Muscle layer of colon (tissue), 2 donors: ENCODE measurements around the gene LSP1.

ENCODE experiments used
- H3K27ac ChIP-seq: one replicate; pipeline ENCODE4 v1.7.0; 2013; ENCODE audit warnings: low read depth, mild to moderate bottlenecking, low read length, moderate library complexity
- H3K27me3 ChIP-seq, 2 donors: one replicate each; pipeline ENCODE4 v1.7.0; 2013; ENCODE audit warnings: low read length in 2 of 2, mild to moderate bottlenecking in 2 of 2; ENCODE audit not compliant: insufficient read depth in 2 of 2, control insufficient read depth in 1 of 2
- H3K36me3 ChIP-seq: one replicate; pipeline ENCODE4 v1.7.0; 2013; ENCODE audit warnings: mild to moderate bottlenecking, low read length; ENCODE audit not compliant: insufficient read depth
- H3K4me1 ChIP-seq: one replicate; pipeline ENCODE4 v1.7.0; 2013; ENCODE audit warnings: mild to moderate bottlenecking, low read length; ENCODE audit not compliant: insufficient read depth
- H3K4me3 ChIP-seq, 2 donors: one replicate each; pipeline ENCODE4 v1.7.0; 2013; ENCODE audit warnings: low read length in 2 of 2, low read depth in 1 of 2, mild to moderate bottlenecking in 1 of 2, moderate library complexity in 1 of 2
- H3K9ac ChIP-seq: one replicate; pipeline ENCODE4 v1.7.0; 2013; ENCODE audit warnings: low read length
- H3K9me3 ChIP-seq: one replicate; pipeline ENCODE4 v1.7.0; 2013; ENCODE audit warnings: mild to moderate bottlenecking, low read length
- donor health status: abdominal sarcoma.
- donor health status: Adenocarcinoma of cecum.

Gene LSP1

DNA sequence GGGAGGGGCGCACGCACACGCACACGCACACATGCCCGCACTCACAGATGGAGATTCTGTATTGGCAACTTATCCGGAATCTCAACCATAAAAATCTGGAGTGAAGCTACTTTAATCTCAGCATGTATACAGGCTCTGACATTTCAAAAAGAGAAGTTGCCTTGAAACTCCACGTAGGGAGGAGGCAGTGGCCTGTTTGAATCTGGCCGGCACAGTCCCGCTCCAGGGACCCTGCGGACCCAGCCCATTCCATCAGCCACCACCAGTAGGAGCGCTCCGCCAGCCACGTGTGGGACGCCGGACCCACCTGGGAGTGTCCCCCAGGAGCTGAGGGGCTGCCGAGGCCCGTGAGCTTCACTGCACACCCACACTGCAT, 20.0 kb upstream of the LSP1 start:
- Histone ChIP-seq H3K27ac (no peak overlapping the region), H3K27me3 (peaks cover 0 to 26% of the 10 kb centered on the region in 2 donors), H3K9ac (no peak overlapping the region), H3K4me3 (no peak overlapping the region), H3K4me1 (no peaks in the 10 kb centered on the region), H3K36me3 (no peaks in the 10 kb centered on the region), H3K9me3 (no peaks in the 10 kb centered on the region)

DNA sequence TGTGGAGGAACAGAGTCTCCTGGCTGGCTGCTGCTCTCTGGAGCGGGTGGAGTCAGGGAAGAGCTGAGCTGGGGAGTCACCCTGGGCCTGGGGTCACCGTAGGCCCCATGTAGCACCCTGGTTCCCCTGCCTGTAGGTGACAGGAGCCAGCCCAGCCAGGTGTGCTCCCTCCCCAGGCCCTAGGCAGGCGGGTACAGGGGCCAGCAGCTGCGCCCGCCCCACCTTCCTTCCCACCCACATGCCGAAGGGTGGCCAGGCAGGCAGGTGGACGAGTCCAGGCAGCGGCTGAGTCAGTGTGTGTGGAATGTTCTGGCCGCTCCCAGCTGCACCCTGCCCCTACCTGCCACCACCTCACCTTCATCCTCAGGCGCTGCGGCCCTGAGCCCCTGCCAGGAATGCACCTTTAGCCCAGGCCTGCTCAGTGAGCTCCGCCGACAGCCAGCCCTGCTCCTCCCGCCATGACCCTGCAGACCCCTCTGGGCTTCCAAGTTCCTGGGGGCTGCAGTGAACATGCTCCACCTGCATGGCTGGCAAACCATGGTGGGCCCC, 18.7 kb upstream of the LSP1 start:
- Histone ChIP-seq H3K9ac (no peak overlapping the region), H3K9me3 (no peaks in the 10 kb centered on the region), H3K4me3 (no peak overlapping the region), H3K27me3 (peaks cover 0 to 25% of the 10 kb centered on the region in 2 donors), H3K27ac (no peak overlapping the region), H3K36me3 (no peaks in the 10 kb centered on the region), H3K4me1 (no peaks in the 10 kb centered on the region)

DNA sequence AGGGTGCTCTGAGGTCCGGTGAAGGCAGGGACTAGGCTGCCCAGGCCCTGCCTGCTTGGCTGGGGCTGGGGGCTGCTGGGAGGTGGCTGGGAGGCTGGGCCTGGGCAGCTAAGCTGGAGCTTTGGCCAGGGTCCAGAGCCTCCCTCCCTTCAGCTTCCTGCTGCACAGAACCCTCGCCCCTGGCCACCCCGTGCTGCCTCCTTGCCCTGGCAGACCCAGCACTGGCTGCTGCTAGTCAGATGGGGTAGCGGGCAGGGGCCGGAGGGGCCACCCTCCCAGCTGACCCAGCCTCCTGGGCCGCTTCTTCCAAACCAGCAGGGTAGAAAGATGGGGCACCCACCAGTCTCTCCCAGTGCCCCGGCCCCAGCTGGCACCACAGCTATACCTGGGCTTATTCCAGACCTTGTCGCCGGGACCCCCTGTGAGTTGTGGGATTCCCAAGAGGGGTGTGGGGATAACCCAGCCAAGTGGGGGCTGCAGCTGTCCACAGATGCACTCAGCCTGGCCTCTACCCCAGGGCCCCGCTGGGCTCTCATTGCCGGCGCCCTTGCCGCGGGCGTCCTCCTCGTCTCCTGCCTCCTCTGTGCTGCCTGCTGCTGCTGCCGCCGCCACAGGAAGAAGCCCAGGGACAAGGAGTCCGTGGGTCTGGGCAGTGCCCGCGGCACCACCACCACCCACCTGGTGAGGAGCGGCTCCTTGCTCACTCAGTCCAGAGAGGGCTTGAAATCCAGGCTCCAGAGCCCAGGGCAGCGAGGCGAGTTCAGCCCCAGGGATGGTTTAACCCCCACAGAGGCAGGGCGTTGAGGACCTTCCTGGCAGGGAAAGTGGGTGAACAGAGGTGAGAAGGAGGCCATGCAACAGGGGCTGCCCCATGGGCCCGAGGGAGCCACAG, 17.9 kb upstream of the LSP1 start, which contains the start of gene SYT8:
TSS of gene SYT8 (plus strand) at position 212 of the 892 bp plus-strand sequence. CDS start at position 328, 116 bp downstream.
- no peak within 1 kb of the TSS for H3K9ac ChIP-seq
- no peak within 1 kb of the TSS for H3K4me3 ChIP-seq
- no peak within 1 kb of the TSS for H3K27ac ChIP-seq
- H3K4me1 ChIP-seq = no peaks in the 10 kb centered on the region
- H3K36me3 ChIP-seq = no peaks in the 10 kb centered on the region
- no peaks in the 10 kb centered on the region for H3K9me3 ChIP-seq
- peaks cover 0 to 17% of the 10 kb centered on the region in 2 donors for H3K27me3 ChIP-seq

DNA sequence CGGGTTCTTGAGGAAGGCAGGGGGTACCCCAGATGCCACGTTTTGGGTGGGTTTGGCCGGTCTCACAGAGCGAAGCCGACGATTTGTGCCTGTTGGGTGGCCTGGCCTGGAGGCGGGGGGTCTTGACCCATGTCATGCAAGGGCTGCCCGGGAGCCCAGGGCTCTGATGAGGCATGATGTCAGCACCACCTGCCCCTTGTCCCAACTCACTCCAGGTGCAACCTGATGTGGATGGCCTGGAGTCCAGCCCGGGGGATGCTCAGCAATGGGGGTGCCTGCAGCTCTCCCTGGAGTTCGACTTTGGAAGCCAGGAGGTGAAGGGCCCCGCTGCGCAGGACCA, 17.2 kb upstream of the LSP1 start:
- no peaks in the 10 kb centered on the region for H3K36me3 ChIP-seq
- H3K27ac ChIP-seq = no peak overlapping the region
- no peak overlapping the region for H3K4me3 ChIP-seq
- no peaks in the 10 kb centered on the region for H3K4me1 ChIP-seq
- H3K9ac ChIP-seq = no peak overlapping the region
- peaks cover 0 to 17% of the 10 kb centered on the region in 2 donors for H3K27me3 ChIP-seq
- H3K9me3 ChIP-seq = no peaks in the 10 kb centered on the region

DNA sequence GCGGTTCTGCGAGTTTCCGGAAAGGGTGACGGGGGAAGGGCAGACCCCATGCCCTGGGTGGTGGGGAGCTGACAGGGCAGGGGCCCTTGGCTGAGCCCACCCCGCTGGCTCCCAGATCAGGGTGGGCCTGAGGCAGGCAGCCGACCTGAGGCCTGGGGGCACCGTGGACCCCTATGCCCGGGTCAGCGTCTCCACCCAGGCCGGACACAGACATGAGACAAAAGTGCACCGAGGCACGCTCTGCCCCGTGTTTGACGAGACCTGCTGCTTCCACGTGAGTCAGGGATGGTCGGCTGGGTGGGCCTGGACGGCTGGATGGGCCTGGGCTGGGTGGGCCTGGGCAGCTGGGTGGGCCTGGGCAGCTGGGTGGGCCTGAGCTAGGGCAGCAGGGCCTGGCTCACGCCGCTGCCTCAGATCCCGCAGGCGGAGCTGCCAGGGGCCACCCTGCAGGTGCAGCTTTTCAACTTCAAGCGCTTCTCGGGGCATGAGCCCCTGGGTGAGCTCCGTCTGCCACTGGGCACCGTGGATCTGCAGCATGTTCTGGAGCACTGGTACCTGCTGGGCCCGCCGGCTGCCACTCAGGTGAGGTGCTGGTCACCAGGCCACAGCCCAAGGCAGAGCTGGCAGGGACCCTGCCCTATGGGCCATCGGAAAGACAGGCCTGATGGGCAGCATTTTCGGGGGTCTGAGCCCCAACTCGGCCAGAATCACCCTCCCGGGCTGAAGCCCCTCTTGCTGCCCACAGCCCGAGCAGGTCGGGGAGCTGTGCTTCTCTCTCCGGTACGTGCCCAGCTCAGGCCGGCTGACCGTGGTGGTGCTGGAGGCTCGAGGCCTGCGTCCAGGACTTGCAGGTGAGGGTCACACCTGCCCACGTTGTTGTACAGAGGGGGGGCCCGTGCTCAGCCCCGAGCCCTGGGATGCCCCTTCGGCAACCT, 16.6 kb upstream of the LSP1 start:
- Histone ChIP-seq H3K4me3 (no peak overlapping the region), H3K4me1 (no peaks in the 10 kb centered on the region), H3K9ac (no peak overlapping the region), H3K27ac (no peak overlapping the region), H3K9me3 (no peaks in the 10 kb centered on the region), H3K36me3 (no peaks in the 10 kb centered on the region), H3K27me3 (peaks cover 0 to 15% of the 10 kb centered on the region in 2 donors)

DNA sequence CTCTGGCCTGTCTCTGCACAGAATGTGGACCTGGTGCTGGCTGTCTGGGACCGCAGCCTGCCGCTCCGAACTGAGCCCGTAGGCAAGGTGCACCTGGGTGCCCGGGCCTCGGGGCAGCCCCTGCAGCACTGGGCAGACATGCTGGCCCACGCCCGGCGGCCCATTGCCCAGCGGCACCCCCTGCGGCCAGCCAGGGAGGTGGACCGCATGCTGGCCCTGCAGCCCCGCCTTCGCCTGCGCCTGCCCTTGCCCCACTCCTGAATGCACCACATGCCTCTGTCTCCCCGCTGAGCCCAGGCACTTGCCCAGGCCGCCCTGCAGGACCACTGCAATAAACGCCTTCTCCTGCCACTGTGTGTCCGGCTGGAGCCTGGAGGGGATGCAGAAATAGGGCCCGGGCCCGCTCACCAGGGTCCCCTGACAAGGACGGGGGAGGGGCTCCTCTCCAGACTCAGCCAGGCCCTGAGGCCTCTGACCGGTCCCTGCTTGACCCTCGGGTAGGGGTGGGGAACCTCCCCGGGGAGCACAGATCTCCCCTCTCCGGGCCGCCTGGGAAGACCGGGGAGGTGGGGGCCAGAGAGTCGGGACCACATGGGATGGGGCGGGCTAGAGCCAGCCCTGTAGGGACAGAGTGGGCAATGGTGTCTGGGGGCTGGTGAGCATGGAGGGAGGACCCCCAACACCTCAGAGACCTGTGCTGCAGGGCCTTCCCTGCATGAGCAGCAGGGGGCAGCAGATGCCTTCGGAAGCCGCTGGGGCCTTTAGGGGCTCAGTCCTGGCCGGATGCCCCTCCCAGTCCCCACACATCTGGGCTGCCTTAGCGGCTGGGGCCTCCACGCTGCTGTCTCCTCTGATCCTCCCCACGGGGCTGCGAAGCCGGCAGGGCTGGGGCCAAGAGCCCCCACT, 15.5 kb upstream of the LSP1 start:
- Histone ChIP-seq H3K4me1 (no peaks in the 10 kb centered on the region), H3K27ac (no peak overlapping the region), H3K36me3 (no peaks in the 10 kb centered on the region), H3K9me3 (no peaks in the 10 kb centered on the region), H3K27me3 (peaks cover 0 to 7% of the 10 kb centered on the region in 2 donors), H3K4me3 (no peak overlapping the region), H3K9ac (no peak overlapping the region)

DNA sequence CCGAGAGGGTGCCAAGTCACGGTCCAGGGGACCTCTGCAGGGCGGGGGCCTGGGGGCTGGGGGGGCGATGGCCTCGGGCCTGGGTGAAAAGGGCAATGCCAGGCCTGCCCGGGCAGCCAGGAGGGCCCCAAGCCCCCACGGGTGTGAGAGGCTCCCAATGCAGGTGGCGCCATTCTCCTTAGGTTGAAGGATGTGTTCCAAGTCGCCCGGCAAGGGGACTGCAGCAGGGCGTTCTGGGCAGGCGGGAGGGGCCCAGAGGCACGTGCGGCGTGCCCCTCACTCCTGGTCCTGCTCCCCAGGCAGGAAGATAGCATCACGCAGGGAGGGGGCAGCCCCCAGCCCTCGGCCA, 14.8 kb upstream of the LSP1 start:
- Histone ChIP-seq H3K9me3 (no peaks in the 10 kb centered on the region), H3K27ac (no peak overlapping the region), H3K4me1 (no peaks in the 10 kb centered on the region), H3K27me3 (peaks cover 0 to 1% of the 10 kb centered on the region in 2 donors), H3K4me3 (no peak overlapping the region), H3K9ac (no peak overlapping the region), H3K36me3 (no peaks in the 10 kb centered on the region)

DNA sequence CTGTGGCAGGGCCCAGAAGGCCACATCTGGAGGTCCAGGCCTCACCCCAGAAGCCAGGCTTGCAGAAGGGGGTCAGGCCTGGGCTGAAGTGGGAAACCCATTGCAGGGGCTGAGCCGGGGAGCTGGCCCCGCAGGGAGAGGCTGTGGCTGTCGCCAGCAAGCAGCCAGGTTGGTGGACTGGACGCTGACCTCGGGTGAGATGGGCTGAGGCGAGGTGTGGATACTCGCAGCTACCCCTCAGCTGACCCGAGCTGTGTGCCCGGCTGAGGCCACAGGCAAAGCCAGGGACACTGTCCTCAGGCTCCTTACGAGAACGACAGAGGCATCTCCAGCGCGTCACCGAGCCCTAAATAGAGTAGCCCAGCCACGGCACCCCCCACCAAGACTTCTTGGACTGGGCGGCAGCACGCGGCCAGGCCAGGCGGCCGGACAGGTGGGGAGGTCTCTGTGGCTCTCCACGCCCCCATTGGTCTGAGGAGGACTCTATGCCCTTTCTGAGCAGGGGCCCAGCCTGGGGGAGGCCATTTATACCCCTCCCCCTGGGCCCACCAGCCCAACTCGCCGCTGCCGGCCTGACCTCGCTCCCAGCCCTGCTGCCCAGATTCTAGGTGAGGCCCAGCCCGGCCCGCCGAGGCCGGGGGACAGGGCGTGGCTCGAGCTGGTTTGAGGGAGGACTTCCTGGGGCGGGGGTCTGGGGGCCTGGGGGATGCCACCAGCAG, 14.3 kb upstream of the LSP1 start, which contains the start of gene TNNI2:
TSS of gene TNNI2 (plus strand) at position 556 of the 719 bp plus-strand sequence. CDS start 716 bp downstream, outside the sequence.
- H3K4me3 ChIP-seq = no peak within 1 kb of the TSS
- H3K36me3 ChIP-seq = no peaks in the 10 kb centered on the region
- no peak within 1 kb of the TSS for H3K9ac ChIP-seq
- H3K4me1 ChIP-seq = no peaks in the 10 kb centered on the region
- H3K9me3 ChIP-seq = no peaks in the 10 kb centered on the region
- H3K27ac ChIP-seq = no peak within 1 kb of the TSS
- H3K27me3 ChIP-seq = no peaks in the 10 kb centered on the region

DNA sequence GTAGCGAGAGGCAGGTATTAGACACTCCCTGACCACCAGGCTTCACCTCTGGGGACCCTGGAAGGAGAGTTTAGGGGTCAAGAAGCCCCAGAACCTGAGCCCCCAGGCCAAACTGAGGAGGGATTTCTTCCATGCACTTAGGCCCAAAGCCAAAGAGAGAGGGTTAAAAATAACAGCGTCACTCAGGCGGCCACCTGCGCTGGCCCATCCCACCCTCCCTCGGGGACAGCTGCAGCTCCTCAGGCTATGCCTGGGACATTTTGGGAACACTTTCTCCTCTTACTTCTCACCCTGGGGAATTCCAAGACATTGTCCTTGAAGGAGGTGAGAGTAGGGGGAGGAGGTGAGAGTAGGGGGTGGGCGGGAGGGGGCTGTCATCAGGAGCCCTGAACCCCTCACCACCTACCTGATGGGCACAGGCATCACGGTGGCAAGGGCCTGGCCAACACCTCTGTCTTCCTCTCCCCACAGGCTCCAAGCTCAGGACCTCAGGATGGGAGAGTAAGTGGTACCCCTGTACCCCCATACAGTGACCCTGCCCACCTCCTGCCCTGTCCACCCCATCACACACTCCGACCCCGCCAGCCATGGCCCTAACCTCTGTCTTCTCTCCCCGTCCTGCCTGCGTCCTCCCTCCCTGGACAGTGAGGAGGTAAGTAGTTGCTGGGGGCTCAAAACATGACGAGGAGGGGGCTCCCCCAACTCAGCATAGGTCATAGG, 13.5 kb upstream of the LSP1 start:
- H3K9me3 ChIP-seq = no peaks in the 10 kb centered on the region
- H3K9ac ChIP-seq = no peak overlapping the region
- no peak overlapping the region for H3K4me3 ChIP-seq
- no peak overlapping the region for H3K27ac ChIP-seq
- peaks cover under 1% of the 10 kb centered on the region for H3K4me1 ChIP-seq
- no peaks in the 10 kb centered on the region for H3K27me3 ChIP-seq
- H3K36me3 ChIP-seq = no peaks in the 10 kb centered on the region
